Lower lobe of right lung (tissue), 2 donors: ENCODE data around the gene RTP5. TPM values are rescaled to one million over a fixed set of nuclear protein-coding genes. Genes with fewer than 3 reads are reported as not detected.

Source experiments
- ATAC-seq, 2 donors: fragments of 200-7000 bp; cut with Tn5 transposase; one replicate each; pipeline ENCODE4 v1.9.1; 2020 to 2022; ENCODE audit warnings: mild to moderate bottlenecking in 2 of 2, moderate library complexity in 2 of 2
- DNase-seq: peaks from one replicate; pipeline ENCODE4 v3.0.0-alpha.2; 2020
- H3K27ac ChIP-seq: fragments of 200-600 bp; one replicate; pipeline ENCODE4 v1.8.0; 2022
- H3K27me3 ChIP-seq: fragments of 200-600 bp; one replicate; pipeline ENCODE4 v1.8.0; 2022; ENCODE audit warnings: low read depth
- H3K36me3 ChIP-seq: fragments of 200-600 bp; one replicate; pipeline ENCODE4 v1.8.0; 2022; ENCODE audit warnings: mild to moderate bottlenecking
- H3K4me1 ChIP-seq: fragments of 200-600 bp; one replicate; pipeline ENCODE4 v1.8.0; 2022
- H3K4me3 ChIP-seq: fragments of 200-600 bp; one replicate; pipeline ENCODE4 v1.8.0; 2022; ENCODE audit warnings: mild to moderate bottlenecking
- H3K9me3 ChIP-seq: fragments of 200-600 bp; one replicate; pipeline ENCODE4 v1.8.0; 2022
- CTCF ChIP-seq: fragments of 200-600 bp; IDR thresholded peaks from one replicate; pipeline ENCODE4 v1.8.0; 2022; ENCODE audit warnings: antibody characterized with exemption, mild to moderate bottlenecking
- intact Hi-C: fragments of 100-400 bp; cut with DNase I; formaldehyde crosslinking; loops from one replicate; pipeline ENCODE4 v1.11.0; 2022
- total RNA-seq: library from RNA; stranded (reverse); fragmentation: NEBNext Ultra II Directional; extraction: Animal tissue kit (Norgen Biotek cat#: 25700); gene quantifications from one replicate; pipeline ENCODE4 v1.2.1, GENCODE V29; 2021
- donor health status: DM: no; HTN: yes; CAD: no; lungs with severe emphysema.

Gene RTP5
- total RNA-seq, 1 donor from 2014 or later, result not detected

DNA sequence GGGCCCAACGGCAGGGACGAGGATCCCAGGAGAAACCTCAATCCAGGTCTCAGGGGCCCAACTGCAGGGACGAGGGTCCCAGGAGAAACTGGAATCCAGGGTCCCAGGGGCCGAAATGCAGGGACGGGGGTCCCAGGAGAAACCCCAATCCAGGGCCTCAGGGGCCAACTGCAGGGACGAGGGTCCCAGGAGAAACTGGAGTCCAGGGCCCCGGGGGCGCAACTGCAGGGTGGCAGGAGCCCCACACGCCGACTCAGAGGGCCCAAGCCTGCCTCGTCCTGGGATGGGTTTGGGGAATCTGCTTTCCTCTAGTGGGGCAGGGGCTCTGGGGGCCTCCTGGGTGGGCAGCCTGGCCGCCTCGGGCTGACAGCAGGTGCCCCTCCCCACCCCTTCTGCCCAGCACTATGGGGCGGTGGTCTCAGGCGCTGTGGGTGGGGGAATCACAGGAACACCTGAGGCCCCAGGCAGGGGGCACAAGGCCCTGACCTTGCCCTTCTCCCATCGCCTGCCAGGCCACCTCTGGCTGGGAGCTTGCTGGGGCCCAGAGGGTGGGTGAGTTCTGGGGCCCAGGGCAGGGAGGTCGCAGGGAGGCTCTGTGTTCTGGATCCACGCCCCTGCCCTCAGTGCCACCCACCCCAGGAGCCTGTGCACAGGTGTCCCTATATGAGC is 7.1 kb downstream of the RTP5 start:
- no peaks in the 10 kb centered on the region for H3K36me3 ChIP-seq
- peaks cover 5% of the 10 kb centered on the region for H3K4me1 ChIP-seq
- DNase-seq, result no peak
- H3K27ac ChIP-seq, result no peak overlapping the region
- H3K9me3 ChIP-seq, result no peaks in the 10 kb centered on the region
- TF ChIP-seq CTCF, result no peak
- intact Hi-C loops, result no loop called here
- no peak overlapping the region for H3K4me3 ChIP-seq
- H3K27me3 ChIP-seq, result peaks cover 5% of the 10 kb centered on the region
- no peak for ATAC-seq

DNA sequence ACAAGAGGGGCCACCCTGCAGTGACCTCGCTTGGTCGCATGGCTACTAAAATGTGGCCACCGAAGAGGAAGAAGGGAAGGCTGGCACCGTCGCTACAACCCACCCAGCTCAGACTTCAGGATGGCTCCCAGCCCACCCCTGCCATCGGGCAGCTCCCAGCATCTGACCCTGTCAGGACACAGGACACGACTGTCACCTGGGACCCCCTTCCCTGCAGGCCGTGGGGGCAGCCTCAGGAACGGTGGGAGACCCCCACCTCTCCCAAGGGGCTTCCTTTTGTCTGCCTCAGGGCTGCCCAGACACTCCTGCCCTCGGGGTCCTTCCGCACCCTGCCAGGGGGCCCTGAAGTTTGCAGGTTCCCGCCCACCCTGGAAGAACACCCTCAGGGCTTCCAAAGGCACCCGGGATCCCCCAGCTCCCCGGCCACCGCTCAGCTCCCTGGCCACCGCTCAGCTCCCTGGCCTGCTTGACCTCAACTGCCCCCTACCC is 7.7 kb downstream of the RTP5 start:
- no peak overlapping the region for H3K4me3 ChIP-seq
- H3K36me3 ChIP-seq, result no peaks in the 10 kb centered on the region
- ATAC-seq (no peak), DNase-seq (no peak)
- H3K27ac ChIP-seq, result no peak overlapping the region
- peaks cover 11% of the 10 kb centered on the region for H3K4me1 ChIP-seq
- no peaks in the 10 kb centered on the region for H3K27me3 ChIP-seq
- no peaks in the 10 kb centered on the region for H3K9me3 ChIP-seq
- no peak for TF ChIP-seq CTCF
- intact Hi-C loops, result no loop called here

DNA sequence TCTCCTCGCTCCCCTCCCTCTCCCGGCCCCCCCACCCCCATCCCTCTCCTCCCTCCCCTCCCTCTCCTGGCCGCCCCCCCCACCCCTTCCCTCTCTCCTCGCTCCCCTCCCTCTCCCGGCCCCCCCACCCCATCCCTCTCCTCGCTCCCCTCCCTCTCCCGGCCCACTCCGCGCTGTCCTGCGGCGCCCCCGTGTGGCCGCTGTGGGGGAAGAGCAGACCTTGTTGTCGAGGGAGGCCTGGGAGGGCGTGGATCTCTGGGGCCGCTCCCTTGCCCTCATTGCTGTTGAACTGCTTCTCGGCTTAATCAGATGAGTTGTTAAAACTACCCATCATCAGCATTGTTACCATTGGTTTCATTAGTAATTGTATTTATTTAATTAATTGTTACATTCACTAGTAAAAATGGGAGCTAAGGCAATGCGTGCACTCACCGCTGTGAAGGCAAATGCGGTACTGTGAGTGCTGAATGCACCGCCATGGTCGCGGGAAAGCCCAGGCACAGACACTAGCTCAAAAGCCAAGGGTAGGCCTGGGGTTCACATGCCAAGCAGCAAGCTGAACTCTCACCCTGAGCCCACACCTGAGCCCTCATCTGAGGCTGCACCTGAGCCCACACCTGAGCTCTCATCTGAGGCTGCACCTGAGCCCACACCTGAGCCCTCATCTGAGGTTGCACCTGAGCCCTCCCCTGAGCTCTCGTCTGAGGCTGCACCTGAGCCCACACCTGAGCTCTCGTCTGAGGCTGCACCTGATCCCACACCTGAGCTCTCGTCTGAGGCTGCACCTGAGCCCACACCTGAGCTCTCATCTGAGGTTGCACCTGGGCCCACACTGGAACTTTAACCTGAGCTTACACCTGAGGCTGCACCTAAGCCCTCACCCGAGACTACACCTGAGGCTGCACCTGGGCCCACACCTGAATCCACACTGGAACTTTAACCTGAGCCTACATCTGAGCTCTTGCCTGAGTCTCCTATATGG is 8.8 kb downstream of the RTP5 start:
- intact Hi-C loops, result no loop called here
- Histone ChIP-seq H3K9me3 (no peaks in the 10 kb centered on the region), H3K4me1 (peaks cover 22% of the 10 kb centered on the region), H3K27ac (no peak overlapping the region), H3K27me3 (no peaks in the 10 kb centered on the region), H3K36me3 (no peaks in the 10 kb centered on the region), H3K4me3 (no peak overlapping the region)
- peak; percentile 65 for TF ChIP-seq CTCF
- DNase-seq (peak; percentile 75), ATAC-seq (peak in 1 of 2 donors; percentile 35)

- ATAC-seq (no peak), DNase-seq (no peak)
- Histone ChIP-seq H3K27me3 (no peaks in the 10 kb centered on the region), H3K4me3 (no peak overlapping the region), H3K27ac (no peak overlapping the region), H3K4me1 (peaks cover 22% of the 10 kb centered on the region), H3K36me3 (no peaks in the 10 kb centered on the region), H3K9me3 (no peaks in the 10 kb centered on the region)
- TF ChIP-seq CTCF, result no peak
- intact Hi-C loops, result no loop called here
These were observed 9.8 kb downstream of the RTP5 start for GRCh38 chr2:241879326-241879725.

- Histone ChIP-seq H3K9me3 (no peaks in the 10 kb centered on the region), H3K4me1 (peaks cover 22% of the 10 kb centered on the region), H3K36me3 (no peaks in the 10 kb centered on the region), H3K27me3 (no peaks in the 10 kb centered on the region), H3K27ac (peak overlapping the region; percentile 56), H3K4me3 (peak overlapping the region; percentile 64)
- TF ChIP-seq CTCF, result no peak
- DNase-seq (no peak), ATAC-seq (no peak)
- intact Hi-C loops, result no loop called here
These were observed 11.0 kb downstream of the RTP5 start for GRCh38 chr2:241880311-241881073.
